HG02610 (cell line): ENCODE data around the gene CLDN4.
"Not testable (repeated sequence)": the region's sequence is repeated elsewhere in the genome, so short reads cannot be mapped to it uniquely, and the experiment has no call there.

Source experiments
- ATAC-seq: cut with Tn5 transposase; IDR thresholded peaks from one replicate; pipeline ENCODE4 v1.9.1; 2021; ENCODE audit warnings: mild to moderate bottlenecking, moderate library complexity; ENCODE audit not compliant: unreplicated experiment

Gene CLDN4

GRCh38 chr7:73823257-73823656 is 7.5 kb upstream of the CLDN4 start:
- no peak for ATAC-seq

- no peak for ATAC-seq
Measured at GRCh38 chr7:73823873-73824592, 6.8 kb upstream of the CLDN4 start.

- ATAC-seq: no peak
Measured at GRCh38 chr7:73824986-73825385, 5.8 kb upstream of the CLDN4 start.

- ATAC-seq: no peak
Measured at GRCh38 chr7:73827567-73828106, 3.2 kb upstream of the CLDN4 start.

GRCh38 chr7:73828107-73828803 is 2.5 kb upstream of the CLDN4 start:
- no peak for ATAC-seq

GRCh38 chr7:73828972-73829371 is 1.8 kb upstream of the CLDN4 start:
- no peak for ATAC-seq

- ATAC-seq: no peak
Measured at GRCh38 chr7:73829505-73829904, 1.3 kb upstream of the CLDN4 start.

GRCh38 chr7:73829921-73830680 is 695 bp upstream of the CLDN4 start:
- ATAC-seq: no peak

GRCh38 chr7:73831584-73831833 is 713 bp downstream of the CLDN4 start:
- ATAC-seq: no peak

- ATAC-seq: no peak
Measured at GRCh38 chr7:73831834-73832651, 1.2 kb downstream of the CLDN4 start.

GRCh38 chr7:73832806-73833205 is 2.0 kb downstream of the CLDN4 start:
- no peak for ATAC-seq

GRCh38 chr7:73833251-73833919 is 2.6 kb downstream of the CLDN4 start:
- no peak for ATAC-seq

- ATAC-seq: no peak
Measured at GRCh38 chr7:73834626-73835191, 3.9 kb downstream of the CLDN4 start.

GRCh38 chr7:73837167-73837566 is 6.4 kb downstream of the CLDN4 start:
- not testable (repeated sequence) for ATAC-seq

- no peak for ATAC-seq
Measured at GRCh38 chr7:73838642-73839041, 7.8 kb downstream of the CLDN4 start.

GRCh38 chr7:73839290-73839689 is 8.5 kb downstream of the CLDN4 start:
- ATAC-seq: no peak

GRCh38 chr7:73839743-73840714 is 9.2 kb downstream of the CLDN4 start:
- no peak for ATAC-seq

- ATAC-seq: no peak
Measured at GRCh38 chr7:73840715-73841379, 10.1 kb downstream of the CLDN4 start.
